Fibroblast of skin of right biceps (primary cell): ENCODE measurements around the gene FRRS1.

ENCODE experiments used
- DNase-seq: peaks from one replicate; pipeline ENCODE4 v3.0.0-alpha.2; 2013

FRRS1 gene

DNA sequence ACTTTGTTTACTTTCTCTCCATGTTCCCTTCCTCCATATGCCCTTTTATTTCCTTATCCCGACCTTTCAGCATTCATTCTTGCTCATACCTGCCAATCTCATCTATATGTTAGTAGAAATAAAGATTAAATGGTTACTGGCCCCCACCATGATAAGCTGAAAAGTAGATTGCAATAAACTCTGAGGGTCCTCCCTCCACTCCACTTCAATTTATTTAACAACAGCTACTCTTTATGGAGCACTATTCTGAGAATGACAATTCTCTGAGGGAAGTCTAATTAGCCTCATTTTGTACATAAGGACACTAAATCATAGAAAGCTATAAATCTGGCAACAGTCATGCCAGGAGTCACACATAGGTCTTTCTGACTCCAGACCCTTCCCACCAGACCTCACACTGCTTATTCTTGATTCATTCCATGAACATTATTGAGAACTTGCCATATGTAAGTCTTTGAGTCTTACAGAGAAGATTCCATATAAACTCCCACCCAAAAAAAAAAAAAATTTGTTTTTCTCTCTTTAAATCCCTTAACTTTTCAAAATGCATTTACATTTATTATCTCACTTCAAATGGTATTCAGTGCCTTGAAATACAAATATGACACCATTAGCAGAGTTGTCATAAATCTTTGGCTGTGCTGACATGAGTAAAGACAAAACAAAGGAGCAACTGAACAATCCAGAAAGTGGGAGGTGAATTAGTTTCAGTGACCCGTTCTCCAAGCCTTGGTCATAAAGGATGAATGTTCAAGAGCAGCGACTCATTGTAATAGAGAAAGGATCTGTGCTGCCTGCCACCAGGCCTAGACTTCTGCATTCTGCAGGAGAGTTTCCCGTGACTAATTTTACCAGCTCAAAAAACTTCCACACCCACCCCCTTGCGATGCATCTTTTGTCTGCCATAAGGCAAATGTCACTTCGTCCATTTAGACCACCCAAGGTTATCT, 92.0 kb downstream of the FRRS1 start:
- DNase-seq: peak; percentile 64

DNA sequence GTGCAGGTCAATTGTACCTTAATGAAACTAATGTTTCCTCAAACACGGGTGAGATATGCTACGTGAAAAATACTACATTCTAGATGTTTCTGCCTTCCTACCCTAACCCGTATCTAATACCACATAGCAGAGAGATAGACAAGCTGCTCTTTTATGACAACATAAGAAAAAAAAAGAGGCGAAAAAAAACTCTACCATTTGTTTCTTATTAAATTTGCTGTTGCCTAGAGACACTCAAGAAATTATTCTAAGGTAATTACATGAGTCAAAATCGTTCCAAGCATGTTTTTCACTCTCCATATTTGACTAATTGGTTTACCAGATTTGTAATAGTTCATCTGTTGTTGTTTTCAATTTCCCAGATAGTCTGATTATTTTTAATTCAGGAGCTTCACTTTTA, 93.1 kb downstream of the FRRS1 start:
- DNase-seq: peak; percentile 38

DNA sequence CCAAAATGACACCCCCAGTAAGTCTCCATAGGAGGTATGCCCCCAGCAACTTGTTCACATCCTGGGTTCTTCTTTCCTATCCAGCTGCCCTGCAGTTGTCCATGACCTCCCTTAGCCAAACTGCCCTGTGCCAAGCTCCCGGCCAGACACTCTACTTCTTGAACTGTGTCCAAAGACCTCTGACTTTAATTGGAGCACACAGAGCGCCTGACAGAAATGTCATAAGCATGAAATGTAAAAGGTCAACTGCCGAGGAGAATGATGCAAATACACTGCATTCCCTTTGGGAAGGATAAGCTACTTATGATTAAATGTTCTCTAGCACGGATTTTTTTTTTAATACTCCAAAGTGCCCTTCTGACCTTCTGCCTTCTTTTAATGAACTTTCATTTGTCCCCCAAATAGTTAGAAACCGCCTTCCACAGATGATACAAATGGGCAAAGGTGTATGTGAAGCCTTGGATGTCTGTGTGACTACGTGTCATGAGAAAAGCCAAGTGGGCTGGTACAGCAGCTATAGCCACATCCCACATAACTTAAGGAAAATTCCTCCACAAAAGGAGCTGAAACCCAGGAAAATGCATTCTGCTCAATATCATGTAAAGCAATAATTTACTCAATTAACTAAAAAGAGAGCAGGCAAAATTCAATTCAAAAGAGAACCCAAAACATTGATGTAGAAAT, 93.8 kb downstream of the FRRS1 start:
- peak; percentile 16 for DNase-seq

DNA sequence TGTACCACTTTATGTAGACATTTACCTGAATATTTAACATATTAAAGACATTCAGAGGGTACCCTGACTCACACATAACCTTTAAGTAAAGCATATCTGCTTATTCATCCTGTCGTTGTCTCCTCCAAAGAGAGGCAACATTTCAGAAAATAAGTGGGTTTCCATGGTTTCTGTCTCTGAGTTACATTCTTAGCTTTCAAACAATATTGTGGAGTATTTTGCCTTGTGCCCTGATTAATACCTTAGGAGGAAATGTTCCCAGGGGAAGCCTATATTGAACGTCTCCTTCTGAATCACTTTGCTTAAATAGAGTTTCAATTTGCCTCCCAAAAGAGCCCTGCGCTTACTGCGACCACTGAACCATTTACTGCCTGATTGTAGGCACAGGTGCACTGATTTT, 94.4 kb downstream of the FRRS1 start:
- peak; percentile 14 for DNase-seq

DNA sequence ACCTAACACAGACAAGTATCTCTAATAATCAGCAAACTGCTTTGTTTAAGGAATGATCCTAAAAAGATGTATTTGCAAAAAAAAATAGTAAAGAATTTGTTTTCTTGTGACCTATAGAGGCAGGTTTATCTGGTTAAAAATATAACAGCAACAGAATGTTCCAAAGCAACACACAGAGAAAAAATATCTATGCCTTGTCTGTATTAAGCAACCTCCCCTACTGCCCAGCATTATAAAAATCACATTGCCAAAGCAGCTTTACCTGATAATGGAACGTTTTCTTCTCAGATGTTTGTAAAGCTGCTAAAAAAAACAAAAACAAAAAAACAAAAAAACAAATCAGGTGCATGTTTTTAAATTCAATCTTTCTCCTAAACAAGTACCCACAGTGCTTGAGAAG, 95.9 kb downstream of the FRRS1 start:
- no peak for DNase-seq

DNA sequence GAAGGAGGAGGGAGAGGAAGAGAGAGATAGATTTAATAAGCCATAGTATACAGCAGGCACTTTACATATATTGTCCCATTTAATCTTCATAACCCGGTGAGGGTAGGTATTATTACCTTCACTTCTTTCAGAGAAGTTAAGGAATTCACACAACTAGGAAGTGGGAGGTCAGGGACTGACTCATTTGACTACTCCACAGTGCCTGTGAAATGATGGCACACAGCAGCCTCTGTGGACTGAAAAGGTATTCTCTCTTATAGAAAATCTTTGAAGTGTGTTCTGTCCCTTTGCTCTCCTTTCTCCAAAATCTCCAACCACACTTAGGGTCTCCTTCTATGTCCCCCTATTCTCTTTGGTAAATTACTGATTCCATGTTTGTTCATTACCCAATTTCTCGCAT, 96.6 kb downstream of the FRRS1 start:
- no peak for DNase-seq

DNA sequence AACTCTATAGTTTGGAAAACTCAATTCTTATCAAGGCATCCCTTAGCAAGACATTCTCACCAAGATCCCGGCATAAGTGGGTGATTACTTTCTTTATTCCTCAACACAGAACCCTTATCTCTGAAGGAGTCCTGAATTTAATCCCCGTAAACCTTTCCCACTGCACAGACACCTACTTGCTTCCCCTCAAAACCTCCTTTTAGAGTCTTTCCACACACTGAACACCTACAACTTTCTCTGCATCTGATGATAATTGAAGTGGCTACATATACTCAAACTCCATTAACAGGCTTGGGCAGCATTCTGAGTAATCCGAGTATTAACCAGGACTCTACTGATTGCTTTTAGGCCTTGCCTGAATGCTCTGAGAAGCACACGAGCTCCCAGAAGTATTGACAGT, 97.1 kb downstream of the FRRS1 start:
- no peak for DNase-seq

DNA sequence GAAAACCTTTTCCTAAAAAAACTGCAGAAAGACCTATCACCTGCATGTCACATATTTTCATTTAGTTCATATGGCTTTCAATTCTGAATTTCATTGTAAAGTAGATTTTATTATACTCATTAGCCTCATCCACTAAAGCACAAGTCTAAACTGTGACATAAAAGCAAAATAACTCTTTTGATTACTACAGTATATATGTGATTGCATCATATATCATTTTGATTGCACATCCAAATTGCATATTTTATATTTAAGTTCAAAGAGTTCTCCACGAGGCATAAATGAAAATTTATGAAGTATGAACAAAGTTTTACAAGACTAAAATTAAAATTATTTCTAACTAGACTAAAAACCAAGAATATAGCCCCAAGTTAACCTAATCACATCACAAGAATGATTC, 101.2 kb downstream of the FRRS1 start:
- no peak for DNase-seq

DNA sequence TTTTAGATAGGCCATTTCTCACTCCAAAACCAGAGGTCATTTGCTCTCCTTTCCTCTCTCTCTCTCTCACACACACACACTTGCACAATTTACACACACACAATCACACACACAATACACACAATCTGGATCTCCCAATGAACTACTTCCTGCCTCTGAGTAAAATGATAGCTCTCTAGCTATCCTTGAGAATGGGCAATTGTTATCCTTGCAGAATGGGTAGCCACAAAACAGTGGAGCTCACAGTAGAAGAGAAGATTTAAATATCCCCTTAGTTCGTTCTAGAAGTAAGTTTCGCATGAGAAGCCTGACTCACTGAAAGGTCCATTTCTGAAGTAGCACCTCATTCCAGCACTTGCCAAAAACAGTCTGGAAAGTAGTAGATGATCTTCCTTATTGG, 102.9 kb downstream of the FRRS1 start:
- DNase-seq: no peak

DNA sequence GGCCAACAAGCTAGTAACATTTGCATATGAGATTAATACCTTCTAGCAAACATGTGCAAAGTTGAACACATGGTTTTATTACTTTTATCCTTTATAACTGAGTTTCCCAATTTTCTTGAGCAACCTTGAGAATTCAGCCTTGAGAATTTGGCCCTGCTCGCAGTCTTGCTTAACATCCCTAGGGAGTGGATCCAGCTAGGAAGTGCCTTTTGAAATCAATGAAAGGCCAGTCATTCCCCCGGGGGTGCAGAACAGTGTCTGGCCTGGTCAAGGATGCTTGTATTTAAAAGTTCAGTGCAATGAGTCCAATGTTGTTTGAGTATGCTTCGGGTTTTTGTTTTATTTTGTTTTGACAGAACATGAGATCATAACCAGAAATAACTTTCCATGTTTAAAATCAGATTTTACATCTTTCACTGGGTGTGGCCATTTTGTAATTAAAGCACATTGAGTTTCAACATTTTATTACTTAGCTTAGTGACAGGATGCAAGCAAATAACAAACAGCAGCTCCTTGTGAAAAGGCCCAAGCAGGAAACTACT, 103.8 kb downstream of the FRRS1 start:
- peak; percentile 63 for DNase-seq

DNA sequence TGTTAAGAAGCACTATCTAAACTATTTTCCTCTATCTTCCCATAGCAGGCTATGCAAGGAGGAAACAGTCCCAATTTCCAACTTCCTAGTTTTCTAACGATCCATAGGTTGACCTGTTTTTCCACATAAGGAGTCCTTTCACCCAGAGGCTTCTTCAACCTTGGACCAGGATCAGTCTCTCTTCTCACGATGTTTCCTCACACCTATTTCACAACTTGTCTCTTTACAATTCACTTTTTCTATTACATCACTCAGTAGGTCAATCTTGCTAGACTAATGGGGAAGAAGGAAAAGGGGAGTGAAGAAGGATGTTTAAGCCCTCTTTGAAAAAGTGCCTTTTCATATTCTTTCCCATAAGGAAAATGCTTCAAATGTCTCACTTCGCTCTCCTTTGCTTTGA, 104.7 kb downstream of the FRRS1 start:
- no peak for DNase-seq

DNA sequence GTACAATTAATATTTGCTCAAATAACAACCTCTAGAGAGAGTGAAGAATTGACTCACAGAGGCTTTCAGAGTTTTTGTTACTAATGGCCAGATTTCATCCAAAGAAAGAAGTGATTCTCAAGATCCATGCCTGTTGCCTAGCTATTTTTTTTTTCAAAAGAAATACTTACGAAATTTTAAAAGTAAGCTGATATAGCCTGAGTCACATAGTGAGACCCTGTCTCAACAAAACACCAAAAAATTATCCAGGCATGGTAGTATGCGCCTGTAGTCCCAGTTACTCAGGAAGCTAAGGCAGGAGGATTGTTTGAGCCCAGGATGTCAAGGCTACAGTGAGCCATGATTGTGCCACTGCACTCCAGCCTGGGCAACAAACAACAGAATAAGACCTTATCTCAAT, 105.9 kb downstream of the FRRS1 start:
- DNase-seq: no peak

DNA sequence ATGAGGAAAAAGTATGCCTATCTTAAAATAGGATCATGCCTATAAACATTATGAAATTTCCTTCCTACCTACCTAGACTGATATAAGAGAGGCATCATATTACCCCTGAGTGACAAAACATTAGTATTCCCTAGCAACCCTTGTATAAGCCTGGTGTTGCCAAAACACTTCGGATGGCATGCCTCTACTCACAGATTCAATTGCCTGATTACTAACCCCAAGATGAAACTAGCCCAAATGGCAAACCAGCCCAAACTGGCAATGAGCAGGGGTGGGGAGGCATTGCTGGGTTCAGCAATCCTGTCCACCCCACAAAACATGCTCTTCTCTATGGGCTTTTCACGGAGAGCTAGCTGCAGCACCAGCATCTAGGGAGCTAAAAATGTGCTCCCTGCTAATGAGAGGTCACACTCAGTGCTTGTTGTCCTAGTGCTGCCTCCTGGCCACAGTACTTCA, 106.7 kb downstream of the FRRS1 start:
- peak; percentile 27 for DNase-seq
